GM20431 (cell line): ENCODE data around the gene TTC28.

Source experiments
- in situ Hi-C: fragments of 300-500 bp; cut with MseI, MboI; formaldehyde crosslinking; loops from one replicate; pipeline ENCODE4 v1.15.0; 2020; ENCODE audit warnings: low sequenced_read_pairs; ENCODE audit not compliant: unreplicated experiment

The TTC28 gene

GRCh38 chr22:28344918-28345703 lies 334.5 kb downstream of the TTC28 start:
- in situ Hi-C loops = no loop called here

DNA sequence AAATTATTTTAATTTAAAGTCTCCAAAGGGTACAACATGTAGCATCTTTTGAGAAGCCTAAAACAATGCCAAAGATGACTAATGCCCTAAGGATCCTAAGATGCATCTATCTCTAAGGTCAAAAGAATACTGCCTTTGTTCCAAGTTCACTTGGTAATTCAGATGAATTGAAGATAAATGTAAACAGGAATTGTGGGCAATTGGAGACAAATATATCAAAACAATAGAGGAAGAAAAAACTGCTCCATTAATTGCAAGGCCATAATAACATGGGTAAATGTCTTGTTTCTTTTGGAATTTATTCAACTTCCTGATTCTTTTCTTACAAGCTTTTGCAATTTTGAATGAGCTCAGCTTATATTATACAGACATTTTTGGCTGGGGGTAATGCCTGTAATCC lies 338.6 kb downstream of the TTC28 start:
- in situ Hi-C loops = no loop called here

DNA sequence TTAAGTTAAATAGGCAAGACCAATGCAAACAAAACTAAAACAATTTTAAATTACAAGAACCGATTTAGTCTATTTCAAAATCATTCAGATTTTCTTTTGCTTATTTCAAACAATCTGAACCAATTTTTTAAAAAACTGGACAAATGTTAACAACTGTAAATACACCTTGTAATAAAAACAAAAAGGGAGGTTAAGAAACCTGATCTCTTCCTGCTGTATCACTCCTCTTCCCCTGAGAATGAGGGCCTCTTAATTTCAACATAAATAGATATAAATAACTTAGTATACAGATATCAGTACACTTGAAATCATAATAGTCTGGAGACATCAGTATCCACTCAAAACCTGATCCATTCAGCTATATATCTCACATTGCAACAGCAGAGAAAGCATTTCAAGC lies 346.6 kb downstream of the TTC28 start:
- in situ Hi-C loops = no loop called here

- in situ Hi-C loops = no loop called here
Observed at GRCh38 chr22:28332410-28332809, 347.2 kb downstream of the TTC28 start.

GRCh38 chr22:28331695-28332094 lies 347.9 kb downstream of the TTC28 start:
- in situ Hi-C loops = no loop called here

GRCh38 chr22:28329186-28330073 lies 350.2 kb downstream of the TTC28 start:
- in situ Hi-C loops = no loop called here

GRCh38 chr22:28328756-28329155 lies 350.9 kb downstream of the TTC28 start:
- in situ Hi-C loops = no loop called here

- in situ Hi-C loops = no loop called here
Observed at GRCh38 chr22:28316014-28316413, 363.6 kb downstream of the TTC28 start.

DNA sequence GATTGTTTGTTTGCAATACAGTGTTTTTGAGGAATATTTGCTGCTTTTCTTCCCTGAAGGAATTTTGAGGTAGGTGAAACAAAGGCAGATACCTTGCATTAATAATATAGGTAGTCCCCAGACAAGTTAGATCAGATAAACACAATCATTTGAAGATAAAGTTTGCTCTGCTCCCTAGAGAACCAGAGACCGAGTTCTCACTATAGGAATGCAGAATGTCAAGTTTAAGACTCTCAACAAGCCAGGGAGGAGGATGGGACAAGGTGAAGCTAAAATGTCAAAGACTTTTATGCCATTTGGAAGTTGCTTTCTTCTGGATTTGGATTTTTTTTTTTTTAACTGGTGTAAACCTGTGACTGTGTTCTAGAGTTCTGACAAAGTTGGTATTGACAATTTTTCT lies 364.7 kb downstream of the TTC28 start:
- in situ Hi-C loops = no loop called here

GRCh38 chr22:28310299-28310698 lies 369.3 kb downstream of the TTC28 start:
- in situ Hi-C loops = no loop called here

DNA sequence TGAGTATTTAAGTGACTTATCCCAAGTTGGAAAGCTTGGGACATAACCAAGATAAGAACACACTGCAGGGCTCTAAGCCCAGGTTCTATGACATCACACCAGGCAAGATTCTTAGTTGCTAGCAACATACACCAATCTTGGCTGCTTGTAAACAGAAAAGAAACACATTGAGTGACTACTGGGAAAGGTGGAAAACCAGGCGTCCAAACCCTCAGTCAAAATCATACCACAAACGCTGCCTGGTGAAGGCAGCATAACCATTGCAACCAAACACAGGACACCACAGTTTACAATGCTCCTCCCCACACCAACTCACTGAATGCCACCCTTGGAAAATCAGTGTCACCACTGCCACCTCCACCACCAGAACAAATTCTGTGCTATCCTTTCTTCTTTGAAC lies 379.9 kb downstream of the TTC28 start:
- in situ Hi-C loops = no loop called here

GRCh38 chr22:28299309-28299708 lies 380.3 kb downstream of the TTC28 start:
- in situ Hi-C loops = no loop called here

GRCh38 chr22:28297504-28297903 lies 382.1 kb downstream of the TTC28 start:
- in situ Hi-C loops = no loop called here

DNA sequence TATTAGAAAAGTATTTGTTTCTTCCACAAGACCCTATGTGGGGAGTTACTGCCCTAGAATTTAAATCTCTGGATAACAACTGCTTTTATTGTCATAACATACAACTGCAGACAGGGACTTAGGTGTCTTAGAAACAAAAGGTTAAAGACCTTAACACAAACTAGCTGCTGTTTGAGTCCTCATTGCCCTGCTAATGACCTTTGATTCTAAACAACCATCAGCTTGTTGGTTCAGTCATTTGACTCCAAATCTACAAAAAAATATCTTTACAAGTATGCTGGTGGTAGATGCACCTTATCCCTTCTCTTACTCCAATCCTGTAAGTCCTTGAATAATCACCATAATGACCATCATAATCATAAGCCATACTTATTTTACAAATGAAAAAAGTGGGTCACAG lies 383.2 kb downstream of the TTC28 start:
- in situ Hi-C loops = no loop called here

GRCh38 chr22:28283068-28283654 lies 396.5 kb downstream of the TTC28 start:
- in situ Hi-C loops = no loop called here

GRCh38 chr22:28282405-28283067 lies 397.1 kb downstream of the TTC28 start:
- in situ Hi-C loops = no loop called here

GRCh38 chr22:28279888-28280287 lies 399.8 kb downstream of the TTC28 start:
- in situ Hi-C loops = no loop called here

GRCh38 chr22:28269277-28269676 lies 410.4 kb downstream of the TTC28 start:
- in situ Hi-C loops = no loop called here

GRCh38 chr22:28268850-28269249 lies 410.8 kb downstream of the TTC28 start:
- in situ Hi-C loops = no loop called here

- in situ Hi-C loops = no loop called here
Observed at GRCh38 chr22:28268171-28268570, 411.5 kb downstream of the TTC28 start.
